HG02885 (cell line): ENCODE data around the gene RAB3B.
"Not testable (repeated sequence)": the region's sequence is repeated elsewhere in the genome, so short reads cannot be mapped to it uniquely, and the experiment has no call there.

ENCODE experiments used
- ATAC-seq: cut with Tn5 transposase; IDR thresholded peaks from one replicate; pipeline ENCODE4 v1.9.1; 2021; ENCODE audit warnings: mild to moderate bottlenecking; ENCODE audit not compliant: unreplicated experiment, poor library complexity

The RAB3B gene

GRCh38 chr1:51989582-51990477, 670 bp downstream of the RAB3B start:
- no peak for ATAC-seq

DNA sequence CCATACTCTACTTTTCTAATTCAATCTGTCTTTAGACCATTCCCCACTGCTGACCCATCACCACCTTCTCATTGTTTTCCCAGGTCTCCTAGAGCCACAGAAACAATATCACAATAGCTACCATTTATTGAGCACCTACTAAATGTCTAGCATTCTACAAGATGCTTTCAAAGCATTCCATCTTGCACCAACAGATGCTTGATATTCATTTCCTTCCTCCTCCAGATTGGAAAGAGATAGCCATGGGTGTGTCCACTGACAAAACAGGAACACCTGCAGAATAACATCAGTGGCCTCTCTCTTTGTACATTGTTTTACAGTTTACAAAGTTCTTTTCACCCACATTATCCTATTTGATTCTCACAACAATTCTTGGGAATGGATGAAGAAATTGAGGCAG, 2.2 kb downstream of the RAB3B start:
- ATAC-seq = no peak

DNA sequence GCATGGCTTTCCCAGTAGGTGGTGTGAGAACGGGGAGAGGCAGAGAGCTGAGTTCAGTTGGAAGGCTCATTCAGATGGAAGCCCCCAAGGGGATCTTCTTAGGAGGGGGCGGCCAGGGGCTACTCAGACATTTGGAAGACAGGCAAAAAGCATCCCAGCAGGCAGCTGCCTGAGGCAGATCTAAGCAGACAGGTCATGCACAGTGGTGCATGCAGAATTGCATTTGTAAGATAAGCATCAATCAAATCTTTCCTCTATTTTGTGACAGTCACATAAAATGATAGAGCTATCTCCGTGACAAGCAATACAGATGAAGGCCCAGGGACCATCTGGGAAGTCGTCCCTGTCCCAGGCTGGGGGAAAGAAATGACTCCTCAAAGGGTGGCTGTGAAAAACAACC, 3.8 kb downstream of the RAB3B start:
- no peak for ATAC-seq

DNA sequence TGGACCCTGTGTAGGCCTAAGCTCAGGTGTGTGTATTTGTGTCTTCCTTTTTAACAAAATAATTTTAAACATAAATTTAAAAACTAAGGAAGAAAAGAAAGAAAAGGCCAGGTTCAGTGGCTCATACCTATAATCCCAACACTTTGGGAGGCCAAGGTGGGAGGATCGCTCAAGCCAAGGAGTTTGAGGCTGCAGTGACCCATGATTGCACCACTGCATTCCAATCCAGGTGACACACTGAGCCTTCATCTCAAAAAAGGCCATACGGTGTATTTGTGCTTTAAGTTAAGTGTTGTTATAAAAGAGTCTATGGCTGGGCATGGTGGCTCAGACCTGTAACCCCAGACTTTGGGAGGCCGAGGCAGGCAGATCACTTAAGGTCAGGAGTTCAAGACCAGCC, 8.3 kb downstream of the RAB3B start:
- ATAC-seq = no peak

GRCh38 chr1:51981555-51981954, 8.9 kb downstream of the RAB3B start:
- no peak for ATAC-seq

DNA sequence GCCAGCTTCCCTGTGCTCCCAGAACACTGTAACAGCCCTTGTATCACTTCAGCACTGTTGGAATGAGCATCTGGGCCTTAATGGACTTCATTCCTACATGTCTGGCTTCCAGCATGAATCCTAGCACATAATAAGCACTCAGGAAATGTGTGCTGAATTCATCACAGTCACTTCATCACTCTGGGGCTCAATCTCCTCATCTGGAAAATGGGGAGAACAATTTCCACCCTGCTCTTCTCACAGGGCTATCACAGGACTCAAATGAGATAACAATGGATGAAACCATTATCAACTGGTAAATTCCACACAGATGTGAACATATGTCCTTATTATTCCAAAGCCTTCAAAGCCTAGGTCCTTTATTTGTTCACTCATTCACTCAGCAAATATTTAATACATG, 12.4 kb downstream of the RAB3B start:
- ATAC-seq = no peak

DNA sequence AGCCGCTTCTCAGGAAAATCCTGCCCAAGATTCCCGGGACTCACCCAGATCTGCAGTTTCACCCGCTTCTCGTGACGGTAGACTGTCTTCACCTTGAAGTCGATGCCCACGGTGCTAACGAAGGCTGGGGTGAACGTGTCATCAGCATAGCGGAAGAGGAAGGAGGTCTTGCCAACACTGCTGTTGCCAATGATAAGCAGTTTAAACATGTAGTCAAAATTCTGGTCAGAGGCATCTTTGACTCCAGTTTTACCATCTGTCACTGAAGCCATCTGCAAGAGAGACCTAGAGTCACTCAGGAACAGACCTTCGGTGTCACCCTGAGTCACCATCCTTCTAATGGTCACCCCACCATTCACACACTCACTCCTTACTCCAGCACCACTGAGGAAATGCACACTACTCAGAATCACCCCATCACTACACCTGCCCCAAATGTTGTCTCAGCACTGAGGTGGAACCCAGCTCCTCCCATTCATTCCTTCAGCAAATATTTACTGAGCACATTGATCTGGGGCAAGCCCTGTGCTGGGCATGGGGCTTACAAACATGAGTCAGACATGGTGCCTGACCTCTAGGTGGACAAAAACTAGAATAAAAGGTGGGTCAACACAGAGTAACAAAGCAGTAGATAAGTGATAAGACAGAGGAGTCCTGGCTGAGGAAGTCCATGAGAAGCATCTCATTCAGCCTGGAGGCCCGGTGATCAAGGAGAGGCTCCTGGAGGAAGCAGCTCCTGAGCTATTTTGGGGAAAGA, 13.5 kb downstream of the RAB3B start:
- no peak for ATAC-seq

GRCh38 chr1:51973587-51974474, 16.7 kb downstream of the RAB3B start:
- no peak for ATAC-seq

DNA sequence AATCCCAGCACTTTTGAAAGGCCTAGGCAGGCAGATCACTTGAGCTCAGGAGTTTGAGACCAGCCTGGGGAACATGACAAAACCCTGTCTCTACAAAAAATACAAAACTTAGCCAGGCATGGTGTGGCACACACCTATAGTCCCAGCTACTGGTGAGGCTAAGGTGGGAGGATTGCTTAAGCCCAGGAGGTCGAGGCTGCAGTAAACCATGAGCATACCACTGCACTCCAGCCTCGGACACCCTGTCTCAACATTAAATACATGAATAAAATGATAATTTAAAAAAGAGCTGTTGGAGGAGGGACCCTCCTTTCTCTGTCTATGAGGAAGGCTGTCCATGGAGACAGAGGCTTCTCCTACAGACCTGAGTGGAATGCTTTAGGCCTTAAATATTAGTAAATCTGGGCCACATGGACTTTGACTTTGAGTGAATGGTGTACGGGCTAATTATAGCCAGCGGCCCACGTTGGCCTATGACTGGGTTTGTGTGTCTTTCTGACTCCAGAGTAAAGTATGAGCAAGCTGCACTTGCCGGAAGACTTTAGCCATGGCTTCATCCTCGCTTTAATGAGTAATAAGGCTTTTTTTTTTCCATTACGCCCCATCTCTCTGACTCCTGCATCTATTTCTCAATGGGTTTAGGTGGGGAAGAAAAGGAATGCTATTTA, 21.3 kb downstream of the RAB3B start:
- ATAC-seq = no peak

DNA sequence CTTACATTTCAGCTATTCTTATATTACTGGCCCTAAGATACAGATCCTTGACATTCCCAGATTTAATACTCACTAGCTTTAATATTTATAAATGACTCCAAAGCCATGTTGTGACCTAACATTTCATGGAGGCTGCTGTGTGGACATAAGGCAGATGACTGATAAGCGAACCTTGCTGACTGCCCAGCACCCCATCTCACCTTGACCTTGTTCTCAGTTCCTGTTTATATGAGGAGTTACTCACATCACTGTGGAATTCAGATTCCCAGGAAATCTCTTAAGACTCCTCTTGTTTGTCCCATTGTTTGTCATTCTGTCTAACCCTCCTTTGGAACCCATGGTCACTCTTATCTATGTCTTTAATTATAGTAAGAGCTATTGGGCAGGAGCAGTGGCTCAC, 21.9 kb downstream of the RAB3B start:
- no peak for ATAC-seq

GRCh38 chr1:51967213-51967791, 23.2 kb downstream of the RAB3B start:
- not testable (repeated sequence) for ATAC-seq

DNA sequence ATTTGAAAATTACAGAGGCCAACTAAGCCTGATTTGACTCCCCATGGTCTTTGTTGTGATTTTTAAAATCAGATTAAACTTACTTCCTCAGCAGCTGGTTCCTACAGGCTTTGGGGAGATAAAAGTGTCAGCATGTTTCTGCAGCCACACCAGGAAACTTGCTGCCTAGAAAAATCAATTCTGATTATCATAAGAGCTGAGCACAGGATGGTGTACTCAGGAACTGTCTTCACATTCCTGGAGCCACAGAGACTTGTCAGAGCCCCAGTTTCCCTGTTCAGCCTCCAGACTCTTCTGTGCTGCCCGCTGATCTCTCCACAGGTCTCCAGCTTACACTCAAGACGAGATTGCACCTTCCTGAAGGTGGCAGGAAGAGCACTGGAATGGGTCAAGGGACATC, 23.9 kb downstream of the RAB3B start:
- ATAC-seq = no peak

- ATAC-seq = no peak
Measured at GRCh38 chr1:51964309-51964696, 26.2 kb downstream of the RAB3B start.

DNA sequence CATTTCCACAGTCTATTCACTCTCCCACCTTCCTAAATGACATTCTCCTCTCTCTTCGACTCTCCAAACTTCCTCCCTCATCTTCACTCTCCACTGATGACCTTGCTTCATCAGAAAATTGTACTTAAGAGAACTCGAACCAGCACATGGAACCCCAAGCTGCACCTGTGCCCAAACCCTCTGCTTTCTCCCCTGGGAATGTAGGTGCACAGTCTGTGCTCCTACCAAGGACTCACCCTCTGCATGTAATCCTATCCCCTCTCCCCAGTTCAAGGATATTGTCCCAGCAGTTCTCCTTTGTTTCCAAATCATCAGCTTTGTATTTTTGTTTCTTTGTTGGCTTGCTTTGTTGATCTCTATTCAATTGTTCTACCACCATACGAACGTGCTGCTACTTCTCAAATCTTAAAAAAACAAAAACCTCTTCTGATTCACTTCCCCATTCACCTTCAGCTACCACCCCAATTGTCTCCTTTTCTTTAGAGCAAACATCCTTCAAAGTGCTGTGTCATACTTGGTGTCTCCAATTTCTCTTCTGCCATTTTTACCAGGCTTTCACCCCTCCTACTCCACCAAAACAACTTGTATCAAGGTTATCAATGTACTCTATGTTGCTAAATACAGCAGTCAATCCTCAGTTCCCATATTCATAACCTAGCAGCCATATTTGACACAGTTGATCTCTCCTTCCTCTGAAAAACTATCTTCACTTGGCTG, 26.8 kb downstream of the RAB3B start:
- ATAC-seq = no peak

GRCh38 chr1:51962486-51963356, 27.8 kb downstream of the RAB3B start:
- no peak for ATAC-seq

GRCh38 chr1:51961954-51962353, 28.5 kb downstream of the RAB3B start:
- no peak for ATAC-seq

GRCh38 chr1:51961231-51961630, 29.3 kb downstream of the RAB3B start:
- no peak for ATAC-seq

DNA sequence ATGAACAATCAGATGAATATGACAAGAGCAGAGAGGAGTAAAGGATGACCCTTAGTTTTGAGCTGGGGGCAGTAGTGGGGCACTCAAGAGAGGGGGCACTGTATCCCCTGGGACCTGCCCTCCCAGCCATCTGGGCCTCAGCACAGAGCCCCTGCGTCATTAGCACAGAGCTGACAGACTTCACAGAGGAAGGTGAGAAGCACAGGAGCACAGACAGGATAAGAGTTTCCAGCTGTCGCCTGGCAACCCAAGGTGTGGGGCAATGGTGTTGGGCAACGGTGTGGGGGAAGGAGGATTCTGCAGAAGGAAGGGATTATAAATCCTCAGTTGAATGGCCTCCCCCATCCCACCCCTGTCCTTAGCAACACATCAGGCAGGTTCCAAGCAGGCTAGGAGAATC, 30.2 kb downstream of the RAB3B start:
- ATAC-seq = no peak
